GM13976 (cell line): ENCODE results near the gene ARX.

Experiments
- DNase-seq: peaks from one replicate; pipeline ENCODE4 v3.0.0; 2012; ENCODE audit warnings: low spot score
- in situ Hi-C: fragments of 300-500 bp; cut with MboI; formaldehyde crosslinking; loops from one replicate; pipeline ENCODE4 v1.12.0; 2022; ENCODE audit warnings: low sequenced_read_pairs, mixed read lengths, inconsistent platforms; ENCODE audit not compliant: unreplicated experiment
- TF ChIP-seq, protein P1 (sequence below): IDR thresholded peaks from 2 replicates; pipeline ENCODE4 v1.5.1; 2012; ENCODE audit warnings: borderline replicate concordance, mild to moderate bottlenecking; ENCODE audit not compliant: insufficient read depth; ENCODE audit errors: extremely low read depth, missing control alignments, control extremely low read depth

The ARX gene

DNA sequence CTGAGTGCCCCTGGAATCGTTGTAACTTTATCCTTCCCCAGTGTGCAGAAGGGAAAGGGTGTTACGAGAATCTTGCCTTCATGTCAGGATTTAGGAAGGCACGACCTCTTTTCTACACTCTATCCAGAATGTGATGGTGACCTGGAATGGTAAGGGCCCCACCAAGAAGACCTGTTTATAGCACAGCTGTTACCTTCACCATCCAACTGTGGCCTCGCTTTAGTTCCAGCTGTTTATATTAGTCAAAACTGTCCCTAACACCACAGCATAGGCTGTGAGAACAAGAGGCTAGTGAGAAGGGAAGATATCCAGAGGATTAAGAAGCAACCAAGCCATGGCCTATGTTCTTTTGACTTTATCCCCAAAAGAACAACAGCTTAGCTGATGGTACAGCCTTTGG lies 28.0 kb downstream of the ARX start:
- no peak for DNase-seq
- in situ Hi-C loops = no loop called here
- TF ChIP-seq, protein P1, sequence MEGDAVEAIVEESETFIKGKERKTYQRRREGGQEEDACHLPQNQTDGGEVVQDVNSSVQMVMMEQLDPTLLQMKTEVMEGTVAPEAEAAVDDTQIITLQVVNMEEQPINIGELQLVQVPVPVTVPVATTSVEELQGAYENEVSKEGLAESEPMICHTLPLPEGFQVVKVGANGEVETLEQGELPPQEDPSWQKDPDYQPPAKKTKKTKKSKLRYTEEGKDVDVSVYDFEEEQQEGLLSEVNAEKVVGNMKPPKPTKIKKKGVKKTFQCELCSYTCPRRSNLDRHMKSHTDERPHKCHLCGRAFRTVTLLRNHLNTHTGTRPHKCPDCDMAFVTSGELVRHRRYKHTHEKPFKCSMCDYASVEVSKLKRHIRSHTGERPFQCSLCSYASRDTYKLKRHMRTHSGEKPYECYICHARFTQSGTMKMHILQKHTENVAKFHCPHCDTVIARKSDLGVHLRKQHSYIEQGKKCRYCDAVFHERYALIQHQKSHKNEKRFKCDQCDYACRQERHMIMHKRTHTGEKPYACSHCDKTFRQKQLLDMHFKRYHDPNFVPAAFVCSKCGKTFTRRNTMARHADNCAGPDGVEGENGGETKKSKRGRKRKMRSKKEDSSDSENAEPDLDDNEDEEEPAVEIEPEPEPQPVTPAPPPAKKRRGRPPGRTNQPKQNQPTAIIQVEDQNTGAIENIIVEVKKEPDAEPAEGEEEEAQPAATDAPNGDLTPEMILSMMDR = no peak

DNA sequence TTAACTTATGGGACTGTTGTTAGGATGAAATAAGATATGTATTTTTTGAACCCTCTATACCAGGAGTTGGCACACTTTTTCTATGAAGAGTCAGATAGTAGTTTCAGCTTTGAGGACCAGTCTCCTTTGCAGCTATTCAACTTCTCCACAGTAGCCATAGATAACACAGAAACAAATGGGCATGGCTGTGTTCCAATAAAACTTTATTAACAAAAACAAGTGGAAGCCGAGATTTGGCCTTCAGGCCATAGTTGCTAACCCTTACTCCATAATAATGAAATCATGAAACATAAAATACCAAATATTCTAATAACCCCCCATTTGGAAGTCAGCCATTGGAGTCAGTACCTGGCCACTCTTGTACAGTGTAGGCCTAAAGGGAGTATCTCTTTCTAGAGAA lies 30.6 kb downstream of the ARX start:
- in situ Hi-C loops = no loop called here
- no peak for DNase-seq
- TF ChIP-seq, protein P1 = no peak

DNA sequence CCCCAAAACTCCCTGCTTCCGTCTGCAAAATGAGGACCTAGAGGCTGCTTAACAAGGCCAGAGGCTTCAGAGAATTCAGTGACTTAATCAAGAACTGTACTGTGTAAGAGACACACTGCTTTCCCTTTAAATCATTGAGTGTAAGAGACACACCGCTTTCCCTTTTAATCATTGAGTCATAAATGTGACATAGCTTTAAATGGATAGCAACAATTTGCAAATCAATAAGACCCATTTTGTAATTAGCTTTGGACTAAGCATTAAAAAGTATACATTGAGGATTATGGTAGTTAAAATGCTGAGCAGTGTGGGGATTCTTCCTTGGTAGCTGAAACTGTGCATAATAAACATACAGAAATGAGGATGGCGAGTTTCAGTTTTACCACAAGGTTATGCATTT lies 31.8 kb downstream of the ARX start:
- in situ Hi-C loops = no loop called here
- TF ChIP-seq, protein P1 = no peak
- no peak for DNase-seq

DNA sequence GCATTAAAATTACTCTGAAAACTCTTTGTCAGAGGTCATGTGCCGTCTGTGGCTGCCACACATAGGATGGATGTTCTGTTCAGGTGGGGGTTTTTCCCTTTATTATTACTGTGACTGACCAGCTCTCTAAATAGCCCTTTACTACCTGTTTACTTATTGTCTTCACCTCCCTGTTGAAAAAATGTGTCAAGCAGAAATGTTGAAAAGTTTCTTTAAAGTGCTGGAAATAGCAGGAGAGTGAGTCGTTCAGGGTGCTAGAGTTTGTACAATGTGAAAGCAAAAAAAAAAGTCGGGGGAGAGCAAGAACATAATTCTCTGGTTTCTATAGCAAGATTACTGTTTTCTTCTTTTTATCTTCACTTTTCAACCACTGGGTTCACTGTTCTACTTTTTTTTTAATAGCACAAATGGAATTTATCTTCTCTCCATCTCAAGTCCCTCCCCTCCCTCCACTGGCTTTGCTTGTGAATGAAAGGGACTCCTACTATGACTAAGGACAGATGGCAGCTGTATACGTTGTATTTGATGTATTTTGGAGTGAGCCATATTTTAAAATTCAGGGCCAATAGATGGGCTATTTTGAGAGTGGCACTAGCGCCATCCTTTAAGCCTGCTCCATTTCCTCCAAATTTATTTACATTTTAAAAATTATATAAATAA lies 33.3 kb downstream of the ARX start:
- no peak for DNase-seq
- TF ChIP-seq, protein P1 = no peak
- in situ Hi-C loops = no loop called here

DNA sequence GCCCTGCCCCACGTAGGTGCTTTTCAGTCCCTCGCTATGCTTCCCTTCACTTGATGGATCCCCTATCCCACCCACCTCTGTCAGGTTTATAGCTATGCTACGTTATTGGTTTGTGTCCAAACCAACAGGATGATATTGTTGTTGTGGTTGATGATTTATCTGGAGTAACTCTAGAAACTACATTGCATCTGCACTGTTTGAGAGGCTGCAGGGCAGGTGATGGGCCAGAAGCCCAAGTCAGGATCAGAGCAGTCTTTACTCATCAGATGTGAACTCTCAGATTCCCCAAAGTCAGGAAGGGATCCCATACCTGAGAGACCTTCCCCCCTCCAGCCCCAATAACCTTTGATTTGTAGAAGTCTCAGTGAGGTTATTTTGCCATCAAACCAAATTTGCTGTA lies 34.7 kb downstream of the ARX start:
- DNase-seq = no peak
- TF ChIP-seq, protein P1 = no peak
- in situ Hi-C loops = no loop called here

DNA sequence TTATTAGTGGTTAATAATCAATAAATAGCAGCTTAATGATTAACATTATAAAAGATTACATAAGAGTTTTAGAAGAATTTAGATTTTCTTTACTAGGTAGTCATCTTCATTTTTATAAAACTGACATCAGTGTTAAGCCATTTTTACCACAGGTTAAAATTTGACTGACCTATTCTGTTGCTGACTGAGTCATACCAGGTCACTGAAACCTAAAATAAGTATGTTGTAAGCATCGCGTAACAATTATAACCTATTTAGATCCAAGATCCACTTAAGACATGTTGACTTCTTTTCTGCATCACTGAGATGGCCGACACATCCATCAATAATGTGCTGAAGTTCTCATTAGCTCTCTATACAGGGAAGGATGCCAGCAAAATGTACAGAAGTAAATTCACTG lies 36.7 kb downstream of the ARX start:
- in situ Hi-C loops = no loop called here
- no peak for DNase-seq
- TF ChIP-seq, protein P1 = no peak
